ENCODE results near the gene NDUFB8.
"Not testable (repeated sequence)": the region's sequence is repeated elsewhere in the genome, so short reads cannot be mapped to it uniquely, and the experiment has no call there.

NDUFB8 gene
- long read RNA-seq, transcript NDUFB8-205 (4 exons, 829 nt) = minor isoform, 23 of 76 reads
- long read RNA-seq, transcript NDUFB8-201 (5 exons, 671 nt) = major isoform, 42 of 76 reads
- long read RNA-seq, partial matches to known transcripts = 1 of 76 reads
- long read RNA-seq, other reads (novel, unspliced or antisense) = 4 of 76 reads

GRCh38 chr10:100529475-100530298 is at the start of gene NDUFB8:
Gene NDUFB8 (minus strand): TSS chr10:100529871. CDS start chr10:100529851, 20 bp downstream.
- H3K27me3 ChIP-seq (ENCODE audit: insufficient read depth, poor library complexity, severe bottlenecking) = no peaks in the 10 kb centered on the region
- TF ChIP-seq SPI1 (IDR thresholded peaks at IDR 0.05; ENCODE audit: borderline replicate concordance, low read depth) (no peak), REST (IDR thresholded peaks at IDR 0.05; ENCODE audit: insufficient replicate concordance, low read depth) (peak; percentile 45), POLR2AphosphoS5 (IDR thresholded peaks at IDR 0.05; ENCODE audit: low read depth) (peak; percentile 78), CTCF (IDR thresholded peaks at IDR 0.05; ENCODE audit: insufficient read depth, low read length) (no peak), GABPA (IDR thresholded peaks at IDR 0.05; ENCODE audit: low read depth) (no peak)
- peak within 1 kb of the TSS; percentile 96 for H3K4me3 ChIP-seq (replicated peaks; ENCODE audit: insufficient read depth, low read length)
- peak; percentile 70 to 92 for DNase-seq (ENCODE audit: low read depth in 1 of 2, low spot score in 1 of 2)
- H3K27ac ChIP-seq (replicated peaks) = peak within 1 kb of the TSS; percentile 78

GRCh38 chr10:100576282-100576635 is 46.6 kb upstream of the NDUFB8 start:
- no peak overlapping the region for H3K4me3 ChIP-seq (replicated peaks; ENCODE audit: insufficient read depth, low read length)
- DNase-seq (ENCODE audit: low read depth in 1 of 2, low spot score in 1 of 2) = no peak
- no peak overlapping the region for H3K27ac ChIP-seq (replicated peaks)
- TF ChIP-seq CTCF (IDR thresholded peaks at IDR 0.05; ENCODE audit: insufficient read depth, low read length) = no peak
- no peak for TF ChIP-seq REST (IDR thresholded peaks at IDR 0.05; ENCODE audit: insufficient replicate concordance, low read depth)
- no peak for TF ChIP-seq POLR2AphosphoS5 (IDR thresholded peaks at IDR 0.05; ENCODE audit: low read depth)
- no peak for TF ChIP-seq GABPA (IDR thresholded peaks at IDR 0.05; ENCODE audit: low read depth)
- TF ChIP-seq SPI1 (IDR thresholded peaks at IDR 0.05; ENCODE audit: borderline replicate concordance, low read depth) = no peak
- peaks cover 11% of the 10 kb centered on the region for H3K27me3 ChIP-seq (ENCODE audit: insufficient read depth, poor library complexity, severe bottlenecking)

GRCh38 chr10:100575585-100576281 is 46.1 kb upstream of the NDUFB8 start:
- Histone ChIP-seq H3K27me3 (ENCODE audit: insufficient read depth, poor library complexity, severe bottlenecking) (peaks cover 15% of the 10 kb centered on the region), H3K4me3 (replicated peaks; ENCODE audit: insufficient read depth, low read length) (no peak overlapping the region), H3K27ac (replicated peaks) (no peak overlapping the region)
- no peak for DNase-seq (ENCODE audit: low read depth in 1 of 2, low spot score in 1 of 2)
- TF ChIP-seq CTCF (IDR thresholded peaks at IDR 0.05; ENCODE audit: insufficient read depth, low read length) (no peak), POLR2AphosphoS5 (IDR thresholded peaks at IDR 0.05; ENCODE audit: low read depth) (no peak), SPI1 (IDR thresholded peaks at IDR 0.05; ENCODE audit: borderline replicate concordance, low read depth) (no peak), GABPA (IDR thresholded peaks at IDR 0.05; ENCODE audit: low read depth) (no peak), REST (IDR thresholded peaks at IDR 0.05; ENCODE audit: insufficient replicate concordance, low read depth) (no peak)

- not testable (repeated sequence) for H3K27ac ChIP-seq (replicated peaks); DNase-seq (ENCODE audit: low read depth in 1 of 2, low spot score in 1 of 2); H3K4me3 ChIP-seq (replicated peaks; ENCODE audit: insufficient read depth, low read length)
- H3K27me3 ChIP-seq (ENCODE audit: insufficient read depth, poor library complexity, severe bottlenecking) = peaks cover 16% of the 10 kb centered on the region
Measured at GRCh38 chr10:100575146-100575545, 45.5 kb upstream of the NDUFB8 start.

Data from HL-60 (cell line).